ENCODE data around the gene APLF. TPM values are rescaled to one million over a fixed set of nuclear protein-coding genes. Genes with fewer than 3 reads are reported as not detected.
"Not testable (repeated sequence)": the region's sequence is repeated elsewhere in the genome, so short reads cannot be mapped to it uniquely, and the experiment has no call there.

Gene APLF
- total RNA-seq, 1 experiment from 2014 or later: 2.4 TPM

DNA sequence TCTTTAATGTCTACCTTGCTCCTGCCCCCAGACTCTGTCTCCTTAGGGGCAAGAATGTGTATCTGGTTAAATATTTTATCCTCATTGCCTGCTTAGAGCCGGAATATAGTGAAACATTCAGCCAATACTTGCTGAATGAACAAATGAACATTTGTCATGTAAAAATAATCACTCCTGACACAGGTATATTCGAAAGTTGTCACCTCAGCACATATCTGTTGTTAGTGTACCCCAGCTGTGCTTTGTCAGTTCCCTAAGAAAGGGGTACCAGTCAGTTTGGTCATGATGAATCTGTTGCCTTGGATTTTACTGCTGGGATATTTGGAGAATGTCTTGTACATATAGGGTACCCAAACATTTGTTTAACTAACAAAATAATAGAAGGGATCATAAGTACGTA, 99.0 kb downstream of the APLF start:
- H3K9me3 ChIP-seq (ENCODE audit: low read length): no peaks in the 10 kb centered on the region
- H3F3A ChIP-seq (ENCODE audit: low read length, unreplicated experiment): no peaks in the 10 kb centered on the region
- H3K36me3 ChIP-seq (ENCODE audit: low read depth, low read length): no peaks in the 10 kb centered on the region
- H3K9ac ChIP-seq (ENCODE audit: low read length): no peak overlapping the region
- CTCF ChIA-PET: no interaction called here
- POLR2A ChIA-PET (ENCODE audit: unreplicated experiment): no interaction called here
- H3K4me1 ChIP-seq (ENCODE audit: insufficient read depth, low read length): peaks cover 39% of the 10 kb centered on the region
- TF ChIP-seq EZH2 (IDR thresholded peaks at IDR 0.05; ENCODE audit: low read length, unreplicated experiment) (no peak), EZH2phosphoT487 (IDR thresholded peaks at IDR 0.05; ENCODE audit: borderline replicate concordance, low read length) (no peak)
- TF ChIP-seq, protein P1, sequence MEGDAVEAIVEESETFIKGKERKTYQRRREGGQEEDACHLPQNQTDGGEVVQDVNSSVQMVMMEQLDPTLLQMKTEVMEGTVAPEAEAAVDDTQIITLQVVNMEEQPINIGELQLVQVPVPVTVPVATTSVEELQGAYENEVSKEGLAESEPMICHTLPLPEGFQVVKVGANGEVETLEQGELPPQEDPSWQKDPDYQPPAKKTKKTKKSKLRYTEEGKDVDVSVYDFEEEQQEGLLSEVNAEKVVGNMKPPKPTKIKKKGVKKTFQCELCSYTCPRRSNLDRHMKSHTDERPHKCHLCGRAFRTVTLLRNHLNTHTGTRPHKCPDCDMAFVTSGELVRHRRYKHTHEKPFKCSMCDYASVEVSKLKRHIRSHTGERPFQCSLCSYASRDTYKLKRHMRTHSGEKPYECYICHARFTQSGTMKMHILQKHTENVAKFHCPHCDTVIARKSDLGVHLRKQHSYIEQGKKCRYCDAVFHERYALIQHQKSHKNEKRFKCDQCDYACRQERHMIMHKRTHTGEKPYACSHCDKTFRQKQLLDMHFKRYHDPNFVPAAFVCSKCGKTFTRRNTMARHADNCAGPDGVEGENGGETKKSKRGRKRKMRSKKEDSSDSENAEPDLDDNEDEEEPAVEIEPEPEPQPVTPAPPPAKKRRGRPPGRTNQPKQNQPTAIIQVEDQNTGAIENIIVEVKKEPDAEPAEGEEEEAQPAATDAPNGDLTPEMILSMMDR (conservative IDR thresholded peaks at IDR 0.05; ENCODE audit: low read depth, low read length): no peak
- H4K20me1 ChIP-seq (ENCODE audit: low read length): no peaks in the 10 kb centered on the region
- H3K4me2 ChIP-seq (ENCODE audit: low read length): peak overlapping the region; percentile 21
- no peak for ATAC-seq
- H3K27me3 ChIP-seq (ENCODE audit: low read length): no peaks in the 10 kb centered on the region
- no peaks in the 10 kb centered on the region for H3K9me2 ChIP-seq (replicated peaks; ENCODE audit: low read length)
- DNase-seq: no peak
- no peak overlapping the region for H3K4me3 ChIP-seq (ENCODE audit: low read length)
- H3K27ac ChIP-seq (ENCODE audit: low read length): peak overlapping the region; percentile 56
- no peak overlapping the region for H2AFZ ChIP-seq (ENCODE audit: low read length)
- intact Hi-C loops (cut with micrococcal nuclease): no loop called here
- BruUV-seq (replicated peaks): TSS peak; percentile 23
- no peaks in the 10 kb centered on the region for H3K79me2 ChIP-seq (ENCODE audit: low read length)

DNA sequence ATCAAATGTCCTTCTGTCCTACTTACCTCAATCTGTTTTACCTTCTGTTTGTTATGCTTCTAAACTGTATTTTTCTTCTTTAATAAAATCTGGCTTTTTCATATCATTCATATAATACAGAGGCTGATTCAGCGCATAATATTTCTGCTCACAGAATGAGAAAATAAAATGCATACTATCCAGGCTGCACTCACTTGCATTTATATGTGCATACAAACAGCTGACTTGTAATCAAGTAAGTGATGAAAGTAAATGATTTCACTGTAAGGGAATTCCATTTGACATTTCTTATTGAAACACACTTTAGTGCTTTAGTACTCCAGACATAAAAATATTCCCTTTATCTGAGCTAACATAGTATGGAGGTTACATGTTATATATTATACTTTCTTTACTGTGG, 100.7 kb downstream of the APLF start:
- ChIA-PET POLR2A (ENCODE audit: unreplicated experiment) (no interaction called here), CTCF (no interaction called here)
- no peaks in the 10 kb centered on the region for H3K79me2 ChIP-seq (ENCODE audit: low read length)
- no peaks in the 10 kb centered on the region for H3K9me3 ChIP-seq (ENCODE audit: low read length)
- no TSS peak for BruUV-seq (replicated peaks)
- no peak overlapping the region for H3K27ac ChIP-seq (ENCODE audit: low read length)
- DNase-seq (no peak), ATAC-seq (no peak)
- H3K4me3 ChIP-seq (ENCODE audit: low read length): no peak overlapping the region
- no peaks in the 10 kb centered on the region for H3K27me3 ChIP-seq (ENCODE audit: low read length)
- no peaks in the 10 kb centered on the region for H3K9me2 ChIP-seq (replicated peaks; ENCODE audit: low read length)
- H4K20me1 ChIP-seq (ENCODE audit: low read length): no peaks in the 10 kb centered on the region
- intact Hi-C loops (cut with micrococcal nuclease): no loop called here
- peaks cover 33% of the 10 kb centered on the region for H3K4me1 ChIP-seq (ENCODE audit: insufficient read depth, low read length)
- no peak overlapping the region for H3K9ac ChIP-seq (ENCODE audit: low read length)
- no peak overlapping the region for H3K4me2 ChIP-seq (ENCODE audit: low read length)
- H3K36me3 ChIP-seq (ENCODE audit: low read depth, low read length): no peaks in the 10 kb centered on the region
- no peak overlapping the region for H2AFZ ChIP-seq (ENCODE audit: low read length)
- no peaks in the 10 kb centered on the region for H3F3A ChIP-seq (ENCODE audit: low read length, unreplicated experiment)
- TF ChIP-seq EZH2phosphoT487 (IDR thresholded peaks at IDR 0.05; ENCODE audit: borderline replicate concordance, low read length) (no peak), EZH2 (IDR thresholded peaks at IDR 0.05; ENCODE audit: low read length, unreplicated experiment) (no peak)
- TF ChIP-seq, protein P1 (conservative IDR thresholded peaks at IDR 0.05; ENCODE audit: low read depth, low read length): no peak

DNA sequence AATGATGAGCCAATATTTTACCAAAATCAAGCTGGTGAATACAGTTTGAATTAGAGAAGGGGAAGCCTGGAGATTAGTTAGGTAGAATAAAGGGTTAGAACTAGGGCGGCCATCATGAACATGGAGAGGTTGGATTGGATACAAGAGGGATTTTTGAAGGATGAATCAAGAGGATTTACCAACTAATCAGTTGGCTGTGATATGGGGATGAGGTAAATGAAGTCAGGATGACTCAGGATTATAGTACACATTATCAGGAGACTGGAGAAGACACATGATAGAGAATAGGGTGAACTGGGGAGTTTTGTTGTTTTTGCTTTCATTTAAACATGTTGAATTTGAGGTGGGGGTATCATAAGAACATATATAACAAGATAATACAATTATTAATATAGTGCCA, 102.2 kb downstream of the APLF start:
- Histone ChIP-seq H2AFZ (ENCODE audit: low read length) (no peak overlapping the region), H3K4me1 (ENCODE audit: insufficient read depth, low read length) (peaks cover 39% of the 10 kb centered on the region), H3K79me2 (ENCODE audit: low read length) (no peaks in the 10 kb centered on the region), H4K20me1 (ENCODE audit: low read length) (no peaks in the 10 kb centered on the region), H3F3A (ENCODE audit: low read length, unreplicated experiment) (no peaks in the 10 kb centered on the region), H3K9me2 (replicated peaks; ENCODE audit: low read length) (no peaks in the 10 kb centered on the region), H3K27ac (ENCODE audit: low read length) (no peak overlapping the region), H3K36me3 (ENCODE audit: low read depth, low read length) (no peaks in the 10 kb centered on the region), H3K4me2 (ENCODE audit: low read length) (no peak overlapping the region), H3K9me3 (ENCODE audit: low read length) (no peaks in the 10 kb centered on the region), H3K9ac (ENCODE audit: low read length) (no peak overlapping the region), H3K27me3 (ENCODE audit: low read length) (no peaks in the 10 kb centered on the region), H3K4me3 (ENCODE audit: low read length) (no peak overlapping the region)
- no TSS peak for BruUV-seq (replicated peaks)
- peak; percentile 40 for DNase-seq
- TF ChIP-seq EZH2phosphoT487 (IDR thresholded peaks at IDR 0.05; ENCODE audit: borderline replicate concordance, low read length) (no peak), EZH2 (IDR thresholded peaks at IDR 0.05; ENCODE audit: low read length, unreplicated experiment) (no peak)
- TF ChIP-seq, protein P1 (conservative IDR thresholded peaks at IDR 0.05; ENCODE audit: low read depth, low read length): no peak
- ChIA-PET POLR2A (ENCODE audit: unreplicated experiment) (no interaction called here), CTCF (no interaction called here)
- intact Hi-C loops (cut with micrococcal nuclease): no loop called here
- no peak for ATAC-seq

DNA sequence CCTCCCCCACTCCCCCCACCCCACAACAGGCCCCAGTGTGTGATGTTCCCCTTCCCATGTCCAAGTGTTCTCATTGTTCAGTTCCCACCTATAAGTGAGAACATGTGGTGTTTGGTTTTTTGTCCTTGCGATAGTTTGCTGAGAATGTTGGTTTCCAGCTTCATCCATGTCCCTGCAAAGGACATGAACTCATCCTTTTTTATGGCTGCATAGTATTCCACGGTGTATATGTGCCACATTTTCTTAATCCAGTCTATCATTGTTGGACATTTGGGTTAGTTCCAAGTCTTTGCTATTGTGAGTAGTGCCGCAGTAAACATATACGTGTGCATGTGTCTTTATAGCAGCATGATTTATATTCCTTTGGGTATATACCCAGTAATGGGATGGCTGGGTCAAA, 103.0 kb downstream of the APLF start:
- ATAC-seq; H3K27ac ChIP-seq (ENCODE audit: low read length); CTCF ChIA-PET; H3K27me3 ChIP-seq (ENCODE audit: low read length); H3K4me2 ChIP-seq (ENCODE audit: low read length); POLR2A ChIA-PET (ENCODE audit: unreplicated experiment); H3K9ac ChIP-seq (ENCODE audit: low read length); H3F3A ChIP-seq (ENCODE audit: low read length, unreplicated experiment); DNase-seq; H3K79me2 ChIP-seq (ENCODE audit: low read length); H3K36me3 ChIP-seq (ENCODE audit: low read depth, low read length); H3K4me3 ChIP-seq (ENCODE audit: low read length); H3K9me3 ChIP-seq (ENCODE audit: low read length); intact Hi-C loops (cut with micrococcal nuclease); BruUV-seq (replicated peaks); H3K9me2 ChIP-seq (replicated peaks; ENCODE audit: low read length); H4K20me1 ChIP-seq (ENCODE audit: low read length); H2AFZ ChIP-seq (ENCODE audit: low read length): not testable (repeated sequence)
- H3K4me1 ChIP-seq (ENCODE audit: insufficient read depth, low read length): peaks cover 33% of the 10 kb centered on the region
